Umbilical cord (tissue), 2 donors: ENCODE data around the gene SAMMSON. TPM values are rescaled to one million over a fixed set of nuclear protein-coding genes. Genes with fewer than 3 reads are reported as not detected.
A peak's percentile ranks its signal among the peaks of the same experiment; 100 is the strongest.

ENCODE experiments used
- DNase-seq: peaks from one replicate; pipeline ENCODE4 v3.0.0-alpha.2; 2015; ENCODE audit warnings: low spot score
- total RNA-seq: library from RNA; depleted of rRNA; stranded (reverse); fragments of >200 nt; gene quantifications from one replicate; pipeline ENCODE4 v1.2.3, GENCODE V29; 2014; ENCODE audit warnings: low replicate concordance; ENCODE audit not compliant: insufficient read depth

The SAMMSON gene
- total RNA-seq, result 26.2 TPM

DNA sequence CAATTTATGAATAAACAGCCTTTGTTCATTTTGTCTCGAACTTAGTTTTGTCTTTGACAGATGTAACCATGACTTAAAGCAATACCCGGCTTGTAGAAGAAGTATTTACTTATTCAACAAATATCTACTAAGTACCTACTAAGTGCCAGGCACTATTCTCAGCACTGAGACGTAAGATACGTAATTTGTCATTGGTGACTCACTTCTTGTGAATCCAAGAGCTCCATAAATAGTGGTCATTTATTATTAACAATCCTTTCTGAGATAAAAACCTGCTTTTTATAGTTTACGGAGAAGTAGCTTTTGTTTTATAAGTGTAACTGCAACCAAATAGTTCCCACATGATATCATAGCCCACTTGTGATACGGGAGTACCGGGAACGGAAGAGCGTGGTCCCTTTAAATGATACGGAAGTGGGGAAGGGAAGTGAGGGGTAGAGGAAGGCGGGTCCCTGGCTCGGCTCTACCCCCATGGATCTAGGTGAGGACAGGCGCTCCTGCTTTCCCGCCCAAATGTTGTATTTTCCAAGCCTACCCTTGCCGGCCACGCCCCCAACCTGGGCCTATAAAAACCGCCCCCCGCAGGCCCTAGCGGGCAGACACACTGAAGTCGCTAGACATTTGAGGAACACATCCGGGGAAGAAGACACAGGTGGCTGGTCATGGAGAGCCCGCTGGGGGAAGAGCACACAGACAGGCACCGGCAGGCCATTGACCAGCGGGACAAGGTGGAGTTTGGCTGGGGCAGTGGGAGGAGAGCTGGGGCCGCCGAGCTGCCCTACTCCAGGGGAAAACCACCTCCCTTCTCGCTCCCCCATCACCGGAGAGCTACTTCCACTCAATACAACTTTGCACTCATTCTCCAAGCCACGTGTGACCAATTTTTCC is at the start of gene SAMMSON:
Gene SAMMSON, plus strand, starts transcription at position 594 of the 888 bp plus-strand sequence.
- DNase-seq, result no peak

DNA sequence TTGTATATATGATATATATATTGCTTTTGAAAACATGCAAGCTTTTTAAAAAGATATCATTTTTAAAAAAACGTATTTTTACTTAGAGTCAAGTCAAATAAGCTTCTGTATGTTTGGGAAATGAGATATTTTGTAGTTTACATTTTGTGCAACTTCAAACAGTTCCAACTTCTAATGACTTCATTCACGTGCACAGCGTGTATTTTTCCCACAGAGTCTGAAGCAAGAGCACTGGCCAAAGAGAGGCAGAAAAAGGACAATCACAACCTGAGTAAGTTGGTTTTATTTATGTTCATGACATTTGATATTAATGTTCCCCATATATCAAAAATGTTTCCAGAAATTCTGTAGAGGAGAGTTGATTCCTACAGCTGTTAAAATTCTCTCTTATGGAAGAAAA is 47.9 kb upstream of the SAMMSON start:
- no peak for DNase-seq

DNA sequence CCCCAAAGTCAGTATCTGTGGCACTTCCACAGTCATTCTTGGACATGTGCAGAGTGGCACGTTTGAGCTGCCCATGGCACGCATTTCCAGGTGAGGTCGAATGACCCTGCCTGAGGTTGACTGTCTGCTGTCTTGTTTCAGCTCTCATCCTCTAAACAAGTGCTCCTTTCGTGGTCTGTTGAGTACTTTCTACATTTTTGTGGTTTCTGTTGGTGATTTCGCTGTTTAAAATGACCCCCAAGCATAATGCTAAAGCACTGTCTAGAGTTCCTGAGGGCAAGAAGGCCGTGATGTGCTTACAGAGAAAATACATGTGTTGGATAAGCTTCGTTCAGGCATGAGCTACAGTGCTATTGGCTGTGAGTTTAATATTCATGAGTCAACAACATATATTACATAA is 40.0 kb upstream of the SAMMSON start:
- no peak for DNase-seq

DNA sequence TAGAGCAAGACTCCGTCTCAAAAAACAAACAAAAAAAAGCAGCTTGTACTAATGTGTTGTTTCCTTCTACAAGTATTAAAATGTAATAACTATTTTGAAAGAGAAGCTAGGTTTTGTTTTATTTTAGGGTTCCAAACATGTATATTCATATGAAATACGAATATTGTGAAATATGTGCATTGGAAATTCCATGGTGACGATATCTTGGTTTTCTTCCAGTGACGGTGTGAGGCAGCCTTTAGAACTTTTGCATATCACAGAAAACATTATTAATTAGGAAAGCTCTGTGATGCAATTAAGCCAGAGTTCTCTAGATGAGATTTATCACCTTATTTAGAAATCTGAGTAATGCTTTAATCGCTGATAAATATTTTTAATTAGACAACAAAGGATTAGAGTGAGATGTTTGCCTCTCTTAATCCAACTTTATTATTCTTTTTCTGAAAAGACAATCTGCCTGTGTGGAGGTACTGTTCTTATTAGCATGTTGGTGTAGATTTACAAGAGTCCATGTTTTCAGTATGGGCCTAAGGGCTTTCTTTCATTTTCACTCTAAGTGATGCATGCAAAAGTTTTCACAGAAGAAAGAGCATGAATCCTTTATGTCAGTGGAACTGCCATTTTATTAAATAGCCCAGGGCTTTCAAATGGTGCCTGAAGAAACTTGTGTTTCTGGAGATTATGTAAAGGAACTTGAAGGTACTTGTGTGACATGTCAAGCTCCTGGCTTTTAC is 37.7 kb upstream of the SAMMSON start:
- DNase-seq, result no peak

DNA sequence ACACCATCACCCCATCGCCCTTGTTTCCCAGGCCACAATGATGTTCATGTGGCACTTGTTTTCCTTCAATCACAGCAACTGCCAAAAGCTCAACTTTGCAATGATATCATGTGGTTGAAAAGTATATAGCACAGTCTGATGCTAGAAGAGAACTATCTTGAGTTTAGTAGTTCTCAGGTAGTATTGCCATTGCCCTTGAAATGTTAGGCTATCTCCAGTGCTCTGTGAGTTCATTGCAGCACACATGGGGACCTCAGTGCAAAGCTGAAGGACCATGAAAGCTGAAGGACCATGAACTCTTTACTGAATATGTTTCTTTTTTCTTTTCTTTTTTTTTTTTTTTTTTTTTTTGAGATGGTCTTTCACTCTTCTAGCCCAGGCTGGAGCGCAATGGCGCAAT is 35.9 kb upstream of the SAMMSON start:
- DNase-seq, result no peak

DNA sequence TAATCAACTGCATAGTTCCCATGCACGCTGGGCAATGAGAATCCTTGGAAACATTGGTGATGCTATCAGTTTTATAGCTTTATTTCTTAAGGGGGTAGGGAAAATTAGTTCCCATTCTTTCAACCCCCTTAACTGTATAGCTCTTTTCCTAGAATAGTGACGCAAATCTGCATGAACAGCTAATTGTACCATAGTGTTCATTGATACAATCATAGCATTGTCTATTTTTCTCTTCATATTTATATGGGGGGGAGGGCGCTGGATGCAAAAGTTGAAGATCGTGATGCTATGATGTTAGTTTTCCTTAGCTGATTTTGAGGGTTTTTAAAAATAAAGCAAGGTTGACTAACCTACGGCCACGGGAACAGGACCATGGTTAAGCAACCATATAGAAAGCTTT is 32.4 kb upstream of the SAMMSON start:
- DNase-seq, result no peak

DNA sequence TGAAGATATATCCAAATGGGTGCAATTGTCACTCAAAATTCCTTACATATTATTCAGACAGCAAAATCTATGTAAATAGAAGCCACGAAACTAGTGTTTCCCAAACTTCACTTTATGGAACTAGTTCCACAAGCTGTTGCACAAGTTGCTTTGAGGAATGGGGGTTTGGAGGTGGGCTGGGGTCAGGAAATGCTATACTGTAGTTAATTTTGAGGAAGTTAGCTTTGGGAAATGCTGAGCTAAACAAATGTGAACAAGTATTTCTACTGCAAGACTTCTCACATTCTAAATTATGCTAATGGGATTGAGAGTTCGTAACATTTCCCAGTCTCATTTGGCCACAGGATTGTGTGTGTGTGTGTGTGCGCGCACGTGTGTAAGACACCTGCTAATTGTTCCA is 28.7 kb upstream of the SAMMSON start:
- no peak for DNase-seq

DNA sequence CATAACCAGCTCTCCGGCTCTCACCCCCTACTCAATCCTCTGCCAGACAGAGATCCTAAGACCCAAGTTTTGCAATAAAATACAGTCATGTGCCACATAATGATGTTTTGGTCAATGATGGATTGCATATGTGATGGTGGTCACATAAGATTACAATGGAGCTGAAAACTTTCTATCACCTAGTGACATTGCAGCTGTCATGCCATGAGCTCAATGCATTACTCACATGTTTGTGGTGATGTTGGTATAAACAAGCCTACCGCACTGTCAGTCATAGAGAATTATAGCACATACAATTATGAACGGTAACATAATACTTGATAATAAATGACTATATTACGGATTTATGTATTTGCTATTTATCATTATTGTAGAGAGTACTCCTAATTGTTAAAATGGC is 26.9 kb upstream of the SAMMSON start:
- DNase-seq, result no peak

DNA sequence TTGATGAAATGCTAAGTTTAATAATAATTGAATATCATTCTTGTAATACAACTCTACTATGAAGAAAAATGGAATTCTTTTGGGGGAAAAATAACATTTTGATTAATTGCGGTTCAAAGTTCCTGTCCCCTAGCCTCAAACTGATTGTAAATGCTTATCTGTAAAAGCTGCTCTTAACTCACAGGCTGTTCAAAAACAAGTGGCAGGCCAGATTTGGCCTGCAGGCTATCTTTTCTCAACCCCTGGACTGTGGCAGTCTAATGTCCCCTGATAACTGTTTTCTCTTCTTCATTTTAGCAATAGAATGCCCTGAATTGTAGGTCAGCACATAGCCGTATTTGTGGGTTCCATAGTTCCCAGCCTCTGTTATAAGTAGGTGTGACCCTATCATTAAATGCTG is 23.5 kb upstream of the SAMMSON start:
- DNase-seq, result no peak

DNA sequence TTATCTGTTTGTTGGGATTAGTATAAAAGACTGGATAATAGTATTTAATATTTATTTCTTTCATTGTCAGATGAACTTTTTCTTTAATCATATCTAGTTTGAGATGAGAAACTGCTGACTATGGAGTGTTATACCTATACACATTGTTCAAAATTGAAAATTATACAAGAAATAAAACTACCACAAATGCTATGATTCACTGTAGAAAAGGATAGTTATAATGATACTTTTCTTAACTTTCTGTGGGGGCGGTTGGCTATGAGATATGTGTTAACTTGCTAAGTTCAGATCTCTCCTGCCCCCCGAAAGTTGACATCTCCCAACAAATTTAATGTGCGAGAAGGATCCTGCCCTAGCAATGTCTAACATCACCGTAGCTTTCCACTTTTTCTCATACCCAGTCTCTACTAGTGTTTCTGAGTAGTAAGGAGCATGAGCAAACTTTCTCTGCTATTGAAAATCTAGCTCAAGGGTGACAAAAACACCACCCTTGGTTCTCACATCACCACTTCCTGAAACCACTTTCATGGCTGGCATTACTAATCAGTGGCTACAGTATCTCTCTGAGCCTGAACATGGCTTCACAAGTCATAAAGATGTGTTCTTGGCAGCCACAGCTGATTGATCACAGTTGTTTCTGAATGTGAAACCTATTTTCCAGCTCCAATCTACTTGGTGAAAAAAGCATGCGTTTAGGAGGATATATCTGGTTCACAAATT is 15.8 kb upstream of the SAMMSON start:
- DNase-seq, result no peak

DNA sequence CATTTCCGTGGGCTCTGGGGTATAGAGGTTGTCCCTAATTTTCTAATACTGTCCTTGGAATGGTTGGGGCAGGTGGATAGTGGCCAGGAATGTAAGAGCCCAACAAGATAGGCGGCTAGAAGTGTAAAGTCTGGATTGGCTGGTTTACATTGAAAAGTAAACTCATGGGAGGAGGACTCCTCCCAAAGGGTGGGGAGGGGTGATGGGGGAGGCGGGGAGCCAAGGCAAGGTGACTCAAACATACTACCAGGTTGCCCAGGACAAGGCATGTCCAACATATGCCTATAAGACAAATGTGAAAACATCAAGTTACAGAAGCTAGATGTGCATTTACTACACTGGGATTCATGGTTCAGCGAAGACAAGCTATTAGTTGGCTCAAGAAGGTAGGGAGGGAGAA is 14.3 kb upstream of the SAMMSON start:
- no peak for DNase-seq

DNA sequence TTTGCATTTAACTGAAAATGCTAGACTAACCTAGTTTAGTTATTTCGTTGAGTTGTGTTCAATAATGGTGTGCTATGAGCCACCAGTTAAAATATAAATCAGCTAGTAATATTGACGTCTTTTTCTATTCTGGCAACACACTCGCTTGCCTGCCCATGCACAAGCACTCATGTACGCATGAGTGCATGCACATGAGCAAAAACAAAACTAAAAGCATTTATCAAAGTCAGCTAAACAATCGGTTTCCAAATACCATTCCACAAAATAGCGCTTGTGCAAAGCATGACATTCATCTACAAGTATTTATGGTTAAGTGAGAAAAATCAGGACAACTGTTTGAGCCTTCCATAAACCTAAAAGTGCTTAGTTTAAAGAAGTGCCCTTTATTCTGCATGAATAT is 13.1 kb upstream of the SAMMSON start:
- no peak for DNase-seq

DNA sequence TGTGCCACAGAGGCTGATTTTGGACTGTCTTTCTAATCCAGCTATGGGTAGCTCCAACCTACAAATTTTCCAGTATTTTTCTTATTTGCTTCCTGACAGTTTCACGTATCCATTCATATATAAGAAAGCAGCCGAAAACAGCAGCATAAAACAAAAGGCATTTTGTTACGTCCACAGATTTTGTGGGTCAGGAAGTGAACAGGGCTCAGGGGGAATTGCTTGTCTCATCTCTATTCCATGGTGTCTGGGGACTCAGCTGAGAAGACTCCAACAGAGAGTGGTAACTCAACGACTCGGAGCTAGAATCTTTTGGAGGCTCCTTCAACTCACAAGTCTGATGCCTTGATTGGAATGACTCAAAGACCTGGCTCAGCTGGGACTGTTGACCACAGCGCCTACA is 11.7 kb upstream of the SAMMSON start:
- no peak for DNase-seq

DNA sequence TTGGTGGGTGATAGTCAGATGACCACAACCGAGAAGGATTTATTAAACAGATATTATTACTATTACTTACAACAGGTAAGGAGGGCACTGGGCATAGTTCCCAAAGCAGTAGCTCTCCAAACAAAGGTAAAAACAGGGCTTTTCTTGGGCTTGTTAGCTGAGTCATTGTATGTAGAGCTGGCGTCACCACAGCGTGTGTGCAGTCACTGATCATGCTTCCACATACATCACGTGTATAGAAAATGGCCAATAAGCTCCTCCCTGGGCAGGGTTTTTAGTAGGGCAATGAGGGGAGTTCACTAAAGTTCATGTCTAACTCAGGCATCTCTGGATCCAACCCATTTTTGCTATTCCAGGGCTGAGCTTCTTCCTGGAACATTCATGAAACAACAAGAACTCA is 5.8 kb upstream of the SAMMSON start:
- no peak for DNase-seq

DNA sequence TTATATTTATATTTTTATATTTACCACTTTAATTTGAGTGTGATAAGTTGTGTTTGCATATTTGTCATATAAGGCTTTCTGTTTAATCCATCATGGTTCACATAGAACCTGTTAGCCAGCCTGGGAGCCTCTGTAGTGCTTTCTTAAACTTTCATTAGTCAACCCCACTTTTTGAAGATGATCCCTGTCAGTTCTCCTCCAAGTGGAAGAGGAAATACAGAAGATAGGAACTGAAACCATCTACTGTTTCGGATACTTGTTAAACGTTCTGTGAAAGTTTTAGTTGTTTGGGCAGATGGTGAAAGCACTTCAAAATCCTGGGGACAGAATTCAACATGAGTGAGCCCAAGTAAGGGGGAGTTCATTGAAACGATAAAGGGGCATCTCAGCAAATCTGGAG is 4.6 kb upstream of the SAMMSON start:
- DNase-seq, result no peak

DNA sequence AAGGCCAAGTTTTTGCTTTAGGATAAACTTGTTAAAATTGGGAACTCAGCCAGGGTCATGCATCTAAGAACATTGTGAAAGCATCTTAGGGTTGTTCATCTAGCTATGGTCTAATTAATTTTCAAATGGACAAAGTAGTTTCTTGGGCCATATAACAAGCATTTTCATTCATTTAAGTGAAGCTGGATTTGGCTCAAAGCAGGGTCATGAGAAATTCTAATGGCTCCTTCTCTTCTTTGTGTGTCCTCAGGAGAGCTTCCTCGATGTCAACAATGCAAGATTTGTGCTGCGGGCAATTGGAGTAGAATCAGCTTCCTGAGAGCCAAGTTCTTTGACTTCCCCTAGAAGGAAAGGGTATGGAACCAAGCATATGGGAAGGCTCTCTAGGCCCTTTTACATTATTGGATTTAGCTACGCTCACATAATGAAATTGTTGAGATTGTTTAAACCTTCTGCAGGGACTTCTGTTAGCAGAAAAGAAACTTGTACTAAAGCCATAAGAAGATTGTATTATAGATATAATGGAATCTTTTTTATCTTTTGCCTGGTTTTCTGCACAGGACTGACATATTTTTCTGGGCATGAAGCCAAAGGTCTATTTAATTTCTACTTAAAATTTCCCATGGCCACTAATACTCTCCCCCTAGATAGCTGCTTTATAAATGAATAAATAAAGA is 1.8 kb upstream of the SAMMSON start:
- DNase-seq, result peak; percentile 50

DNA sequence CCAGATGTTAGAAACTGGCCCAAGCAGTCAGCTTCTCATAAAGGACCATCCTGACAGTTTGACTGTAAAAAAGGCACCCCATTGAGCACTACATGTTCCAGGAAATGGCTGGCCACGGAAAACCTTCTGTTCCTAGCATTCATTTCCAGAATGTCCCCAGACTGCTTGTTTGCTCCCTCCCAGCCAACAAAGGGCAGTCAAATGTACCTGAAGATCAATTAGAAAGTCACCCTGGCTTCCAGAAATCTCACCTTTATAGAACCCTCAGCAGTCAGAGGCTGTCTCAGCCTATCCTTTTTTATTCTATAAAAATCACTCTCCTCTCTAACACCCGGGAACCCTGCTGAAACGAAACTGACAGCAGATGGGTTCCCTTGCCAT is 784 bp upstream of the SAMMSON start:
- DNase-seq, result no peak

DNA sequence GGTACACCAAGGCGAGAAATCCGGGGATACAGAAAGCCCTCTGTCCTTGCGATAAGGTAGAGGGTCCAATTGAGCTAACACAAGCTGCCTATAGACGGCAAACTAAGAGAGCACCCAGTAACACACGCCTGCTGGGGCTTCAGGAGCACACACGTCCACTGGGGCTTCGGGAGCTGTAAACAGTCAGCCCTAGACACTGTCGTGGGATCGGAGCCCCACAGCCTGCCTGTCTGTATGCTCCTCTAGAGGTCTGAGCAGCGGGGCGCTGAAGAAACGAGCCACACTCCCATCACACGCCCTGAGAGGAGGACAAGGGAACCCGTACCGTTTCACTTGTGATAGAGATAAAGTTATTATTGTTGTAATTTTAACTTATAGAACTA is 486 bp downstream of the SAMMSON start:
- DNase-seq, result no peak

DNA sequence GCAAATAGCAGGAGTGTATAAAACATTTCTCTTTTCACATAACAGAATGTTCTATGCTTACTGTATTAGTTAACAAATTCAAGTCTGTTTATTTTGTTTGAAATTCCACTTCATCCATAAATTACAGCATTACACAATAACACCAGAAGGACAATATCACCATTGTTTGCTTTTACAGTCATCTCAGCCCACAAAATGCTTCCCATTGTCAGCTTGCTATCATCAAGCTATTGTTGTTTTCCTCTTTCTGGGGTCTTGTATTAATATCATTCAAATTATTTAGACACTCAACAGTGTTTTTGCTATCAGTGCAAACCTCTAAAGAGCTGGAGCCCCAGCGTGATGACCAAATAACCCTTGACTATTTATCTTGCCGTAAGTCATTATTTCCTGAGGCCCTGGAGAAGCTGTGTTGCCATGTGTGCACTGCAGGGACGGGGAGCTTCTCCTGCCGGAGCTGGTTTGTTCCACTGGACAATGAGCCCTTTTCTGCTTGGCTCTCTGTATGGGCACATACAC is 1.1 kb downstream of the SAMMSON start:
- no peak for DNase-seq

DNA sequence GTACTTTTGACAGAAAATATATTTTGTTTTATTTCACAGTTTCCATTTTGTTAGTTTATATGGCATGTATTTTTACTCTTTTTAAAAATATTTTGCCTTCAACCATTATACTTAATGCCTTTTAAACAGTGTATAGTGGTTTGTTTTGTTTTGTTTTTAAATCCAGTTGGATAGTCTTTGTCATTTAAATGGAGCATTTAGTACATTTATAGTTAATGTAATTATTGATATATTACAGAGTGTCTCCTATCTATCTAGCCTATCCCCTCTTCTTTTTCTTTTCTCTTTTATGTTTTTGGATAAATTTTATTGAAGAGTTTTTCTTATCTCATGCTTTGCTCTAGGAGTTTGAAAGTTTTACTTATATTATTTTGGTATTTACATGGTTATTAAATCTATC is 3.6 kb downstream of the SAMMSON start:
- DNase-seq, result no peak

DNA sequence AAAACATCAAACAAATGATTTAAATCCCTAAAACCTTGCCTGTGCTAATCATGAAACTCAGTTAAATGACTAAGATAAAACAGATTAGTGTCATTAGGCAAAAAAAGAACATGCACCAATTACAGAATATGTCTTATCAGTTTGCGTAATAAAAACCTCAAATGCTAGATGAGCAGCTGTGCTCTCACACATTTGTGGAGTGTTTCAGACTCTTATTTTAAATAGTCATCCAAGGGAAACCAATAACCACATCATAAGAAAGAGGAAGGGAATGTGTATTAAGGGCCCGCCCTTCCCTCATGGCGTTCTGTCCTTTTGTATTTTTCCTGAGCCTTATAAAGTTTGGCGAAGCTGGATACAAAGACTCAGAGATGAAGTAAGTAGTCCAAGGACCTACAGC is 6.6 kb downstream of the SAMMSON start:
- DNase-seq, result no peak

DNA sequence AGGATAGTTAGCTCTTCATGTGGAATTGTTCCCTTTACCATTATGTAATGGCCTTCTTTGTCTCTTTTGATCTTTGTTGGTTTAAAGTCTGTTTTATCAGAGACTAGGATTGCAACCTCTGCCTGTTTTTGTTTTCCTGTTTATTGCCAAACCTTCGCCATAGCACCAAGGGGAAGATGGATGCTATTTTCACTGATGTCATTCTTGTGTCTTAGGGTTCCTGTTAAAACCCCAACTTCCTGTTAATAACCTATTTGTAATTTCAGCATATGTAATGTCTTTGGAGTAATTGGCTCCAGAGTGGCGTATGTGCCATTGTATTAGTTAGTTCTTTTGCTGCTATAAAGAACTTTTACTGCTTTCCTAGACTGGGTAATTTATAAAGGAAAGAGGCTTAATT is 10.8 kb downstream of the SAMMSON start:
- DNase-seq, result no peak
